B cell (primary cell): ENCODE measurements around the gene WDR70. TPM values are rescaled to one million over a fixed set of nuclear protein-coding genes. Genes with fewer than 3 reads are reported as not detected.

Experiments
- ATAC-seq: fragments of 200-7000 bp; cut with Tn5 transposase; one replicate; pipeline ENCODE4 v1.10.0; 2021; ENCODE audit warnings: low read depth, mild to moderate bottlenecking, moderate number of reproducible peaks, moderate library complexity
- CTCF ChIA-PET: fragments of 350-600 bp; sonication (Branson Sonifier 250); formaldehyde crosslinking; loops from one replicate; lab custom pipeline; 2021; ENCODE audit warnings: antibody characterized with exemption, inconsistent platforms; lab: Charles Lee
- POLR2A ChIA-PET: fragments of 350-600 bp; sonication (Branson Sonifier 250); formaldehyde crosslinking; loops from one replicate; lab custom pipeline; 2021; ENCODE audit warnings: antibody characterized with exemption; lab: Charles Lee
- DNase-seq: peaks from one replicate; pipeline ENCODE4 v3.0.0; 2013
- H2AFZ ChIP-seq: 2 replicates; pipeline ENCODE4 v1.6.1; 2012; ENCODE audit warnings: mild to moderate bottlenecking, low read depth, low read length; ENCODE audit not compliant: insufficient read depth, poor library complexity, severe bottlenecking
- H3K27ac ChIP-seq, 2 donors: 1 replicate in 1 of 2; 2 replicates in 1 of 2; pipeline ENCODE4 v1.5.1; 2012 to 2013; ENCODE audit warnings: low read length in 2 of 2, mild to moderate bottlenecking in 2 of 2, moderate library complexity in 1 of 2
- H3K27me3 ChIP-seq, 4 experiments: fragments of 200-600 bp in 1 of 4; sonication (generic) in 1 of 4; replicated peaks in 1 of 4; 1 replicate in 2 of 4; 2 replicates in 2 of 4; pipeline versions ENCODE4 v1.6.1 to v1.7.0; 2013 to 2016; ENCODE audit warnings: low read length in 3 of 4, mild to moderate bottlenecking in 2 of 4, mixed read lengths in 1 of 4, moderate library complexity in 1 of 4; ENCODE audit not compliant: insufficient read depth in 4 of 4, control insufficient read depth in 3 of 4; ENCODE audit errors: control extremely low read depth in 1 of 4
- H3K36me3 ChIP-seq, 2 experiments: replicated peaks in 1 of 2; 1 replicate in 1 of 2; 2 replicates in 1 of 2; pipeline versions ENCODE4 v1.6.1 to v1.7.1; 2013; ENCODE audit warnings: low read length in 1 of 2; ENCODE audit not compliant: insufficient read depth in 2 of 2, control insufficient read depth in 1 of 2; ENCODE audit errors: control extremely low read depth in 1 of 2, extremely low read depth in 1 of 2
- H3K4me1 ChIP-seq, 2 donors: fragments of 200-600 bp in 1 of 2; sonication (generic) in 1 of 2; 1 replicate in 1 of 2; 2 replicates in 1 of 2; pipeline versions ENCODE4 v1.5.1 to v1.6.1; 2013 to 2017; ENCODE audit warnings: low read length in 2 of 2; ENCODE audit not compliant: control insufficient read depth in 2 of 2, insufficient read depth in 2 of 2
- H3K4me2 ChIP-seq: replicated peaks from 2 replicates; pipeline ENCODE3; 2012; ENCODE audit warnings: mild to moderate bottlenecking, low read depth, low read length; ENCODE audit not compliant: poor library complexity, severe bottlenecking
- H3K4me3 ChIP-seq, 5 experiments: fragments of 200-600 bp in 1 of 5; sonication (generic) in 1 of 5; 1 replicate in 3 of 5; 2 replicates in 2 of 5; pipeline versions ENCODE4 v1.5.1 to v1.7.0; 2011 to 2016; ENCODE audit warnings: low read length in 4 of 5, mild to moderate bottlenecking in 4 of 5, low read depth in 2 of 5, control low read depth in 1 of 5, moderate library complexity in 1 of 5; ENCODE audit not compliant: insufficient read depth in 1 of 5; ENCODE audit errors: control extremely low read depth in 1 of 5, extremely low read depth in 1 of 5
- H3K79me2 ChIP-seq: fragments of 200-600 bp; sonication (generic); one replicate; pipeline ENCODE4 v1.6.0; 2016; ENCODE audit warnings: low read length; ENCODE audit not compliant: control insufficient read depth, insufficient read depth
- H3K9ac ChIP-seq: fragments of 200-600 bp; sonication (generic); 2 replicates; pipeline ENCODE4 v1.6.1; 2017; ENCODE audit warnings: mild to moderate bottlenecking, low read length, moderate library complexity
- H3K9me3 ChIP-seq, 3 donors: one replicate each; pipeline versions ENCODE4 v1.6.1 to v1.7.1; 2013; ENCODE audit warnings: low read length in 2 of 3; ENCODE audit not compliant: control insufficient read depth in 2 of 3, insufficient read depth in 1 of 3; ENCODE audit errors: control extremely low read depth in 1 of 3
- H4K20me1 ChIP-seq: 2 replicates; pipeline ENCODE4 v1.6.0; 2012; ENCODE audit warnings: mild to moderate bottlenecking, low read length; ENCODE audit not compliant: insufficient read depth, control insufficient read depth, poor library complexity, severe bottlenecking
- H3K27ac Mint-ChIP-seq: one replicate; pipeline ENCODE4 v1.8.0; 2021; ENCODE audit warnings: mixed read lengths
- H3K27me3 Mint-ChIP-seq: one replicate; pipeline ENCODE4 v1.8.0; 2021; ENCODE audit warnings: mixed read lengths
- H3K4me1 Mint-ChIP-seq: one replicate; pipeline ENCODE4 v1.8.0; 2021; ENCODE audit warnings: mixed read lengths
- H3K4me3 Mint-ChIP-seq: one replicate; pipeline ENCODE4 v1.8.0; 2021; ENCODE audit warnings: mixed read lengths
- H3K9me3 Mint-ChIP-seq: one replicate; pipeline ENCODE4 v1.8.0; 2022; ENCODE audit warnings: mixed read lengths; ENCODE audit not compliant: insufficient read depth
- CTCF ChIP-seq: fragments of 200-600 bp; IDR thresholded peaks from one replicate; pipeline ENCODE4 v1.8.0; 2022; ENCODE audit warnings: antibody characterized with exemption, mild to moderate bottlenecking
- EZH2 ChIP-seq: IDR thresholded peaks from 2 replicates; pipeline ENCODE4 v1.6.1; 2012; ENCODE audit warnings: borderline replicate concordance, low read depth, mild to moderate bottlenecking, moderate library complexity, low read length; ENCODE audit not compliant: insufficient read depth, poor library complexity, severe bottlenecking
- WGBS: methylation state at CpG from one replicate; pipeline ENCODE4 v1.1.5; 2013; ENCODE audit warnings: missing lambda C conversion rate; ENCODE audit not compliant: insufficient coverage; 5-methylcytosine and 5-hydroxymethylcytosine counted together
- intact Hi-C: fragments of 100-400 bp; cut with micrococcal nuclease; formaldehyde crosslinking; loops from one replicate; pipeline ENCODE4 v1.10.0; 2022
- polyA plus RNA-seq: library from polyadenylated mRNA; depleted of rRNA; stranded (reverse); fragments of >200 nt; gene quantifications from 2 replicates; pipeline ENCODE4 v1.2.3, GENCODE V29; 2012
- total RNA-seq, 2 donors: library from RNA; stranded (reverse); fragments of 120-200 nt in 1 of 2; gene quantifications; 1 replicate in 1 of 2; 2 replicates in 1 of 2; pipeline versions ENCODE4 v1.2.3 to v1.2.4, GENCODE V29; 2013 to 2022

Gene WDR70
- total and polyA plus RNA-seq, 2 donors (not counting 1 experiment from before 2014, with no cell fraction given), result 12.8 to 46.8 TPM

DNA sequence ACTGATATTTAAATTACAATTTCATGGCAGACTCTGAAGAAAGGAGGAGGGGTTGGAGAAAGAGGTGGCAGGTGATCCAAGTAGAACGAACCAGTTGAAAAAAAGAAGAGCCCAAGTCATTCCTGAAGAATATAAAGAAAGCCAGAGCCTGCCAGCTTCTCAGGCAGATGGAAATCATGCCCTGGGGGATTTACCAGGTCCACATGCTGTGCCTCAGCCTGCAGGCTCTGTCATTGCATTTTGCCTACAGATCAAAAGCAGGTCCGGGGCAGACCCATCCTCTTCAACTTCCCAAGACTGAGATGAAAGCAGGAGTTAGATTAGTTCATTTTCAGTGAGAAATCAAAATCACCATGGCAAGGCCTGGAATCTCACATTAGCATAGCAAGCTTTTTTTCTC is 412.2 kb downstream of the WDR70 start:
- no peak overlapping the region for H3K4me3 Mint-ChIP-seq
- 86% methylated on average over 1 of the region's 2 CpGs for WGBS

More for the DNA sequence above, 412.2 kb downstream of the WDR70 start:
- ATAC-seq (no peak), DNase-seq (no peak)
- Histone ChIP-seq H3K4me1 (no peaks in the 10 kb centered on the region), H3K4me2 (no peak overlapping the region), H2AFZ (no peak overlapping the region), H3K79me2 (no peaks in the 10 kb centered on the region), H3K9me3 (peaks cover 0 to 18% (median 0%) of the 10 kb centered on the region in 3 donors), H3K27me3 (no peaks in the 10 kb centered on the region), H4K20me1 (no peaks in the 10 kb centered on the region), H3K9ac (no peak overlapping the region), H3K36me3 (no peaks in the 10 kb centered on the region), H3K27ac (no peak overlapping the region), H3K4me3 (no peak overlapping the region)
- peaks cover 14% of the 10 kb centered on the region for H3K9me3 Mint-ChIP-seq
- no peaks in the 10 kb centered on the region for H3K4me1 Mint-ChIP-seq
- ChIA-PET CTCF (no interaction called here), POLR2A (no interaction called here)
- H3K27me3 Mint-ChIP-seq, result peaks cover 7% of the 10 kb centered on the region
- H3K27ac Mint-ChIP-seq, result no peak overlapping the region
- TF ChIP-seq EZH2 (no peak), CTCF (no peak)
- intact Hi-C loops, result no loop called here
